Endometrium (tissue), 2 donors: Measurements from ENCODE around the gene EFR3B.
"Not testable (repeated sequence)": the region's sequence is repeated elsewhere in the genome, so short reads cannot be mapped to it uniquely, and the experiment has no call there.

Experiments used
- FAIRE-seq: peaks from 2 replicates; lab custom pipeline; 2012; peaks lifted over from hg19 to GRCh38; lab: Jason Lieb, UNC
- donor health status: control.
- donor health status: control.

Gene EFR3B, protein sequence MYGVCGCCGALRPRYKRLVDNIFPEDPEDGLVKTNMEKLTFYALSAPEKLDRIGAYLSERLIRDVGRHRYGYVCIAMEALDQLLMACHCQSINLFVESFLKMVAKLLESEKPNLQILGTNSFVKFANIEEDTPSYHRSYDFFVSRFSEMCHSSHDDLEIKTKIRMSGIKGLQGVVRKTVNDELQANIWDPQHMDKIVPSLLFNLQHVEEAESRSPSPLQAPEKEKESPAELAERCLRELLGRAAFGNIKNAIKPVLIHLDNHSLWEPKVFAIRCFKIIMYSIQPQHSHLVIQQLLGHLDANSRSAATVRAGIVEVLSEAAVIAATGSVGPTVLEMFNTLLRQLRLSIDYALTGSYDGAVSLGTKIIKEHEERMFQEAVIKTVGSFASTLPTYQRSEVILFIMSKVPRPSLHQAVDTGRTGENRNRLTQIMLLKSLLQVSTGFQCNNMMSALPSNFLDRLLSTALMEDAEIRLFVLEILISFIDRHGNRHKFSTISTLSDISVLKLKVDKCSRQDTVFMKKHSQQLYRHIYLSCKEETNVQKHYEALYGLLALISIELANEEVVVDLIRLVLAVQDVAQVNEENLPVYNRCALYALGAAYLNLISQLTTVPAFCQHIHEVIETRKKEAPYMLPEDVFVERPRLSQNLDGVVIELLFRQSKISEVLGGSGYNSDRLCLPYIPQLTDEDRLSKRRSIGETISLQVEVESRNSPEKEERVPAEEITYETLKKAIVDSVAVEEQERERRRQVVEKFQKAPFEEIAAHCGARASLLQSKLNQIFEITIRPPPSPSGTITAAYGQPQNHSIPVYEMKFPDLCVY

GRCh38 chr2:25041928-25042320 is at the start of gene EFR3B:
TSS of gene EFR3B (plus strand) at chr2:25042076. CDS start at chr2:25042313, 237 bp downstream.
- FAIRE-seq: no peak

DNA sequence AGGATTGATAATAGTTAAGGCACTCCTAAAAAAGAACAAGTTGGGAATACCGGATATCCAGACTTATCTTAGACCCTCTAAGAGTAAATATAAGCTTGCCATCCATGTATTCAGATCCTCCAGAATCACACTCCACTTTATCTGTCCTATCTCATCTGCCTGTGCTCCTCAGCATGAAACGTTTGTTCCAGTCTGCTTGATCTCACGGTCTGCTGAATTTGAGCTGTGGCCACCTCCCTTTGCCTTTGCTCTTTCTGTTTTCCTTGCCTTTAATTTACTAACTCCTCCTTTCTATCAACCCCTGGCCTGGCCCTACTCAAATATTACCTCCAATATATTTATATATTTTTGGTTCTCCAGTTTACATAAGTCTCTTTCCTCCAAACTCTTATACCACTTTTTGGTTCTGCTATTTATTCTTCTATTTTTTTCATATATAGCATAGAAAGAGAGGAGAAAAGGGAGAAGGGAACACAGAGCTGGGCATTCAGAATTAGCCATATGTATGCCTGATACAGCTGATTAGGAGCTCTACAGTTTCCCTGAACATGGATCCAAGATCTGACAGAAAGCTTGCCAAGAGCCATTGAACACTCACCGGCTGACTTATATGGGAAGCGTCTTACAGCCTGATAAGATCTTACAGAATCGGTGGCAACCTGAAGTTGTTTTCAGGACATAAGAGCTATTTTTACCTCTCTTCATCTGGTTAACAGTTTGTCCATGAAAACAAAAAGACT is 48.3 kb upstream of the EFR3B start:
- no peak for FAIRE-seq

GRCh38 chr2:24994146-24994724 is 47.6 kb upstream of the EFR3B start:
- no peak for FAIRE-seq

DNA sequence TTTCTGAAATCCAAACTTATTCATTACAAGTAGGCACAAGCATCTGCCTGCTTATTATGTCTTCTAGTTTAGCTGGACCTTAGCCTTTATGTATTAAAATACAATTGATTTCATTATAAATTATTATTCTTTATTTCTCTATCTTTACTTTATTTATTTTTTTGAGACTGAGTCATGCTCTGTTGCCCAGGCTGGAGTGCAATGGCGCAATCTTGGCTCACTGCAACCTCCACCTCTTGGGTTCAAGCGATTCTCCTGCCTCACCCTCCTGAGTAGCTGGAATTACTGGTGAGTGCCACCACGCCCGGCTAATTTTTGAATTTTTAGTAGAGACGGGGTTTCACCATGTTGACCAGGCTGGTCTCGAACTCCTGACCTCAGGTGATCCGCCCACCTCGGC is 42.8 kb upstream of the EFR3B start:
- FAIRE-seq: not testable (repeated sequence)

DNA sequence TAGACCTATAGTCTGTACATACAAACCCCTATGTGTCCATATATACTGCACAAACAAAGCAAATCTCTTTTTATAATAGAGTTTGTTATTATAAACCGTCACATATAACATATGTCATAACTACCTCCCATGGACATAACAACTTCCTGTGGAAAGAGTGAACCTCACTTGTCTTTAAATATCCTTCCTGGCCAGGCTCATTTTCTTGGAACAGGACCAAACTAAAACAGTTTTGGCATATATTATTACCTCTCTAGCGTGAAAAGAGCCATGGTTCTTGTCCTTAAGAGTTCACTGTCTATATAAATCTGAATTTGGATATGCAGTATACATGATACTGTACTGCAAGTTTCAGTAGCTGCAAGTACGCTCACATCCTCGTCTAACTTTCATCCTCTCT is 41.8 kb upstream of the EFR3B start:
- FAIRE-seq: no peak

- FAIRE-seq: no peak
Measured at GRCh38 chr2:25000503-25001324, 41.2 kb upstream of the EFR3B start.

DNA sequence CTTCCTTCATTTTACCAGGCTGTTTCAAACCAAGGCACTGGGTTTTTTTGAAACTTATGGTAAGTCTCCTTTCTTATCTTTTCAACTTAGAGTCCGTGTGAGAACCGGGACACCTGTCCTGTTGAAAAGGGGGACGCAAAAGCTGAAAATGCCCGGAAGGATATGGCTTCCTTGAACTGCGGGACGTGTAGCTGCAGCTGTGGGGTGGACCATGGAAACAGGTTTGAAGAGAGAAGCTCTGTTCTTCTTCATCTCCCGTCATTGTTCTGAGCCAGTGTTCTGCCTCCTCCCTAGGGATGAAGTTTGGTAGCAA is 40.6 kb upstream of the EFR3B start:
- no peak for FAIRE-seq

- FAIRE-seq: no peak
Measured at GRCh38 chr2:25002066-25002465, 39.8 kb upstream of the EFR3B start.

DNA sequence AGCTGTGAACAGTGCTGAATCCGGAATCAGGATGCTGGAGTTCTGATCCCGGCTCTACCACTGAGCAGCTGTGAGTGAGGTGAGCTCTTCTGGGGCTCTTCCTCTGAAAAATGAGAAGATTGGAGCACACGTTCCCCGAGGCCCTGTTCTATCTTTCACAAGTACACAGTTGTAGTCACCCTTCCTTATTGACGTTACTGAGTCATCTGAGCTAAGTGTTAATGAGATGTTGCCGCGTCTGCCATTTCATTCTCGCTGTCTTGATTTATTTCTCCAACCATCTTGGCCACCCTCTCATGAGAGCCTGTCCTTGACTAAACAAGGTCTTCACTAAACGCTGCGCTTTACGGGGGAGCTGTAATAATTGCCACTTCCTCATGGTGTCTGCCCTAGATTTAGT is 31.9 kb upstream of the EFR3B start:
- no peak for FAIRE-seq

GRCh38 chr2:25011342-25011741 is 30.5 kb upstream of the EFR3B start:
- not testable (repeated sequence) for FAIRE-seq

DNA sequence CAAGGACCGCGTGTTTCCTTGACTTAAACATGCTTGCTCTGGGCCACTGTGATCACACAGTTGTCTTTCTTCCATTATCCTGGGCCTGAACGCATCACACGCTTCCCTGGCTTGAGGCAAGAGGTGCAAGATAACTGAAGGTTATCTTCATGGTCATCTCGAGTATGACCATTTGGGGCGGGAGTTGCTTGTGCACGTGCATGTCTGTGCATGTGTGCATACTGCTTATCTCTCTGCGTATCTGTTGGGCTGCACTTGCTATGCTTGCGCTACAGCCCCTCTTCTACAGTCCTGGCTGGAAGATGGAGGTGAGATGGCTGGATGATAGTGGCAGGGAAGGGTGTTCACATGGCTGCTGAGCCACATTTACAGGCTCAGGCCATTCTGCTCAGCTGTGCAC is 27.2 kb upstream of the EFR3B start:
- FAIRE-seq: no peak

- no peak for FAIRE-seq
Measured at GRCh38 chr2:25018681-25019080, 23.2 kb upstream of the EFR3B start.

DNA sequence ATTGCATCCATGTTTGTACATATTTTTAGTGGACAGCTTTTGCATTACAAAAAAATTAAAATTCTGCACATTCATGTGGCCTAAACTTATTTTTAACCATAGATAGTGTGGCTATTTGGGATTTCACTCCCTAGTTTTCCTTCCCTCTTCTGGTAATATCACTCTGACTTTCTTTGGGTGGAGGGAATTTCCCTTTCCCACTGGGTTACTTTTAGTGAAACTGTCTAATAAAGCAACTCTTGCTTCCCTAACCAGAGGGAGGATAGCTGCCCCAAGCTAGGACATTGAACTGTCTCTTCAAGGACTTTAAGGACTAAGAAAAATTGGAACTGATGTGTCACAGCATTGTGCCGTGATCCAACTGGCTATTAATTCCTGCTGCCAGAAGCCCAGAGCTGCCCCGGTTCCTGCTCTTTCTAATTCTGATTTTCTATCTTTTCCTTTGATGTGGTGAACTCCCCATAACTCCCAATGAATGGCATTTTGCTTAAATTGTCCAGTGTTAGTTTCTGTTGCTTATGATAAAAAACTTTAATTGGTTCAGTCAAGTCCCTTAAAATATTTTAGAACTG is 20.0 kb upstream of the EFR3B start:
- no peak for FAIRE-seq

DNA sequence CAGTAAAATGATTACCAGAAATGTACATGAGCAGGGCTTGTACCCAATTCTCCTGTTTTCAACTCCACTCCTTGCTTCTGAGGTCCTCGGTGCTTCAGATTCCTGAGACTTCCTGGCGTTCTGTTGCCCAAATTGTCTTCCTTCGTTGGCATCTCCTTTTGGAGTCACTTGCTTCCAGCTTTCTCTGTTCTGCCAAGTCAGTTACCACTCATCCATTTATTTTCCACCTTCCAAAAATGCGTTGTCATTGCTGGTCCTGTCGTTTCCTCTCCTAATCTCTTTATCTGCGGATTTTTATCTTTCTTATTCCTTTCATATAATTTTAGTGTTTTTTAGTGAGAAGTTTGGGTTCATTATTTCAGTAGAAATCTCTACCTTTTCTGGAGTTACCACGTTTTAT is 18.5 kb upstream of the EFR3B start:
- FAIRE-seq: no peak

GRCh38 chr2:25025229-25026007 is 16.5 kb upstream of the EFR3B start:
- no peak for FAIRE-seq

DNA sequence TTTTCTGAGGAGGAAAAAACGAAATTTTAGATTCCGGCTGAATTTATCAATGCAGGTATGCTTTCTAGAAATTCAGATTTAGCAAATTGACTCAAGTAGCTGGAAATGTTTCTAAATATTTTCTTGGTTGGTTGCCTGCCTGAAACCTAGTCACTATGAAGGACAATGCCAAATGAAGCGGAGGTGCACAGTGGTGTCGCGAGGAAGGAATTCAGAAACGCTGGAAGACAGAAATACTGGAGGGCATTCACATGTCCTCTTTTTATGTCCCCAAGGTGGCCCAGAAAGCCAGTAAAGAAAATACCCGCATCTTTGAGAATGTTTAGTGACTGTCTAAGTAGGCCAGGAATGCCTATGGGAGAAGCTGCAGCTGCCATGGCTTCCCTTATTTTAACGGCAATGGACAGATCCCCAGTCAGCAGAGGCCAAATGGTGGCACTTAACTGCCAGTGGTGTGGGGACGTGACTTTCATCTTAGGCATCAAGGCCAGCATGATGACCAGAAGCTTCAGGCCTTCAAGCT is 15.8 kb upstream of the EFR3B start:
- no peak for FAIRE-seq

DNA sequence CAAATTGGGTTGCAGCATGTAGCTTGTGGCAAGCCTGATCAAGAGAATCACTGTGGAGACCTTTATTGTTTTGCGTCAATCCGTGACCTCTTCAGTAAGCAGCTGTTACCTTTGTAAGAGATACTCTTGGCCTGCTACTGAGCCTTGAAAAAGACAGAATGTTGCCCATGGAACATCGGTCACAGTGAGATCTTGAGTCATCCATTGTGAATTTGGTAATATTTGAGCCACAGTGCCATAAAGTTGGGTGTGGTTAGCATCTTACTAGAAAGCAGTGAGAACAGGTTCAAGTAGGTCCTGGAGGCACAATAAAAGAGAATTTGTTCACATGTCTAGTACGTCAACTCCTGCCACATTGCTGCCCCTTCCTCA is 12.7 kb upstream of the EFR3B start:
- FAIRE-seq: no peak

GRCh38 chr2:25030702-25031101 is 11.2 kb upstream of the EFR3B start:
- FAIRE-seq: no peak

GRCh38 chr2:25032094-25032493 is 9.8 kb upstream of the EFR3B start:
- FAIRE-seq: no peak

DNA sequence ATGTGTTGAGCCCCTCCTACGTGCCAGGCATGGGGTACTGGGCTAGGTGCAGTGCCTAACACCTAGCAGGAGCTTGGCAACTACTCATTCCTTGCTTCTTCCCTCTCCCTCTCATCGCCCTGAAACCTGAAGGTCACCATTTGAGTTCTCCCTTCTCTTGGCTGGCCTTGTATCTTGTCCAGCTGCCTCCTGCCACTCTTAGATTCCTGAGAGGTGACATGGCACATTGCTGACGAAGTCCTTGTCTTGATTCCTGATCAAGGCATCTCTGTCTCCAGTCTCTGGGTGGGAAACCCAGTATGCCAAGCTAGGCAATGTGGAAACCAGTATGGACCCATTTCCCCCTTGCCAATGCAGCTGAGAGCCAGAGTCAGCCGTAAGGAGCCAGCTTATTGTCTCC is 9.0 kb upstream of the EFR3B start:
- FAIRE-seq: no peak
